ENCODE measurements around the gene GPR137C. TPM values are rescaled to one million over a fixed set of nuclear protein-coding genes. Genes with fewer than 3 reads are reported as not detected.

Gene GPR137C
- total RNA-seq, 1 experiment from 2014 or later, result 0.89 TPM

GRCh38 chr14:52602131-52602530 is 49.5 kb downstream of the GPR137C start:
- Histone ChIP-seq H3K9ac (ENCODE audit: low read length) (no peak overlapping the region), H2AFZ (ENCODE audit: low read depth, low read length, poor library complexity, severe bottlenecking) (no peak overlapping the region)

GRCh38 chr14:52607061-52607460 is 54.4 kb downstream of the GPR137C start:
- ChIA-PET POLR2A (no interaction called here), RAD21 (ENCODE audit: low non-redundant PET in 1 of 2, low total read pairs in 2 of 2, uncharacterized antibody in 2 of 2, unreplicated experiment in 2 of 2) (no interaction called here), CTCF (no interaction called here)
- DNase-seq (ENCODE audit: low read depth, low spot score), result no peak
- Histone ChIP-seq H3K79me2 (ENCODE audit: insufficient read depth, low read length) (no peaks in the 10 kb centered on the region), H3K27me3 (ENCODE audit: insufficient read depth, low read length) (no peaks in the 10 kb centered on the region), H3K36me3 (ENCODE audit: control insufficient read depth in 1 of 2, insufficient read depth in 2 of 2, low read length in 2 of 2) (no peaks in the 10 kb centered on the region), H3K9me3 (ENCODE audit: control insufficient read depth in 1 of 2, insufficient read depth in 1 of 2, low read depth in 1 of 2, low read length in 2 of 2) (no peaks in the 10 kb centered on the region), H3K9ac (ENCODE audit: low read length) (no peak overlapping the region), H3K9me2 (ENCODE audit: insufficient read depth) (no peaks in the 10 kb centered on the region), H3K27ac (ENCODE audit: low read depth, low read length) (no peak overlapping the region), H2AFZ (ENCODE audit: low read depth, low read length, poor library complexity, severe bottlenecking) (no peak overlapping the region), H3K4me2 (ENCODE audit: low read length) (no peak overlapping the region), H3K4me3 (replicated peaks in 1 of 2; ENCODE audit: low read depth in 1 of 2, low read length in 2 of 2) (no peak overlapping the region), H4K20me1 (ENCODE audit: insufficient read depth) (no peaks in the 10 kb centered on the region), H3K4me1 (ENCODE audit: control insufficient read depth in 1 of 2, insufficient read depth in 2 of 2, low read length in 2 of 2) (no peaks in the 10 kb centered on the region)
- TF ChIP-seq JUND (IDR thresholded peaks at IDR 0.05) (no peak), ELF1 (IDR thresholded peaks at IDR 0.05; ENCODE audit: borderline replicate concordance, low read depth) (no peak), ZNF274 (IDR thresholded peaks at IDR 0.05; ENCODE audit: low read depth, low read length) (no peak), TCF7L2 (IDR thresholded peaks at IDR 0.05; ENCODE audit: borderline replicate concordance, extremely low read depth, insufficient read depth, insufficient read length) (no peak), CTCF (IDR thresholded peaks at IDR 0.05 in 2 of 3, conservative IDR thresholded peaks at IDR 0.05 in 1 of 3; ENCODE audit: borderline replicate concordance in 1 of 3, insufficient read depth in 1 of 3, low read depth in 2 of 3, low read length in 2 of 3) (no peak), ZFX (IDR thresholded peaks at IDR 0.05) (no peak), EGR1 (IDR thresholded peaks at IDR 0.05; ENCODE audit: low read depth) (no peak)
- intact Hi-C loops (cut with micrococcal nuclease), result no loop called here
- no TSS peak for BruUV-seq (replicated peaks)
- ATAC-seq, result no peak

More at GRCh38 chr14:52602131-52602530, 49.5 kb downstream of the GPR137C start:
- Histone ChIP-seq H3K79me2 (ENCODE audit: insufficient read depth, low read length) (no peaks in the 10 kb centered on the region), H3K9me2 (ENCODE audit: insufficient read depth) (no peaks in the 10 kb centered on the region), H3K4me3 (replicated peaks in 1 of 2; ENCODE audit: low read depth in 1 of 2, low read length in 2 of 2) (no peak overlapping the region), H3K27ac (ENCODE audit: low read depth, low read length) (no peak overlapping the region), H3K4me1 (ENCODE audit: control insufficient read depth in 1 of 2, insufficient read depth in 2 of 2, low read length in 2 of 2) (peaks cover 0 to 1% of the 10 kb centered on the region in 2 experiments; a peak in 1 of 4 replicates), H3K4me2 (ENCODE audit: low read length) (no peak overlapping the region), H3K27me3 (ENCODE audit: insufficient read depth, low read length) (no peaks in the 10 kb centered on the region), H4K20me1 (ENCODE audit: insufficient read depth) (no peaks in the 10 kb centered on the region), H3K9me3 (ENCODE audit: control insufficient read depth in 1 of 2, insufficient read depth in 1 of 2, low read depth in 1 of 2, low read length in 2 of 2) (no peaks in the 10 kb centered on the region), H3K36me3 (ENCODE audit: control insufficient read depth in 1 of 2, insufficient read depth in 2 of 2, low read length in 2 of 2) (no peaks in the 10 kb centered on the region)
- intact Hi-C loops (cut with micrococcal nuclease), result no loop called here
- CTCF ChIA-PET, result no interaction called here
- DNase-seq (ENCODE audit: low read depth, low spot score) (no peak), ATAC-seq (no peak)
- RAD21 ChIA-PET (ENCODE audit: low non-redundant PET in 1 of 2, low total read pairs in 2 of 2, uncharacterized antibody in 2 of 2, unreplicated experiment in 2 of 2), result no interaction called here
- TF ChIP-seq YY1 (IDR thresholded peaks at IDR 0.05; ENCODE audit: extremely low read depth, insufficient replicate concordance, low read depth, low read length), result no peak
- no peak for TF ChIP-seq EZH2phosphoT487 (IDR thresholded peaks at IDR 0.05; ENCODE audit: borderline replicate concordance)
- TF ChIP-seq ZBTB33 (IDR thresholded peaks at IDR 0.05; ENCODE audit: extremely low read depth, insufficient replicate concordance, low read length), result no peak
- no TSS peak for BruUV-seq (replicated peaks)
- POLR2A ChIA-PET, result no interaction called here

Data from HCT116 (cell line).